Astrocyte (in vitro differentiated cells and primary cell): ENCODE data around the gene REXO1. TPM values are rescaled to one million over a fixed set of nuclear protein-coding genes. Genes with fewer than 3 reads are reported as not detected.

Experiments used
- DNase-seq: peaks from one replicate; pipeline ENCODE4 v3.0.0-alpha.2; 2010; ENCODE audit warnings: low read depth
- FAIRE-seq: peaks from 2 replicates; lab custom pipeline; 2011; peaks lifted over from hg19 to GRCh38; lab: Jason Lieb, UNC
- H2AFZ ChIP-seq: 2 replicates; pipeline ENCODE4 v1.6.0; 2012; ENCODE audit warnings: low read depth, low read length, inconsistent platforms
- H3K27ac ChIP-seq: 2 replicates; pipeline ENCODE4 v1.5.1; 2011; ENCODE audit warnings: low read depth, low read length, inconsistent platforms
- H3K27me3 ChIP-seq: 2 replicates; pipeline ENCODE4 v1.6.0; 2011; ENCODE audit warnings: low read length, inconsistent platforms; ENCODE audit not compliant: insufficient read depth
- H3K36me3 ChIP-seq: 2 replicates; pipeline ENCODE4 v1.5.1; 2011; ENCODE audit warnings: low read length, inconsistent platforms; ENCODE audit not compliant: insufficient read depth
- H3K4me1 ChIP-seq: 2 replicates; pipeline ENCODE4 v1.5.1; 2011; ENCODE audit warnings: low read length, inconsistent platforms; ENCODE audit not compliant: insufficient read depth
- H3K4me2 ChIP-seq: 2 replicates; pipeline ENCODE4 v1.6.0; 2012; ENCODE audit warnings: low read length, inconsistent platforms
- H3K4me3 ChIP-seq: 2 replicates; pipeline ENCODE4 v1.5.1; 2011; ENCODE audit warnings: low read depth, mild to moderate bottlenecking, low read length, inconsistent platforms; ENCODE audit not compliant: insufficient read depth
- H3K79me2 ChIP-seq: 2 replicates; pipeline ENCODE4 v1.6.0; 2012; ENCODE audit warnings: mild to moderate bottlenecking, low read length, inconsistent platforms; ENCODE audit not compliant: insufficient read depth
- H3K9ac ChIP-seq: 2 replicates; pipeline ENCODE4 v1.6.0; 2012; ENCODE audit warnings: mild to moderate bottlenecking, low read length, inconsistent platforms
- H3K9me3 ChIP-seq: 2 replicates; pipeline ENCODE4 v1.5.1; 2012; ENCODE audit warnings: low read depth, mild to moderate bottlenecking, low read length, inconsistent platforms; ENCODE audit not compliant: insufficient read depth
- H4K20me1 ChIP-seq: 2 replicates; pipeline ENCODE4 v1.6.0; 2012; ENCODE audit warnings: low read length, inconsistent platforms; ENCODE audit not compliant: insufficient read depth
- H3K27ac Mint-ChIP-seq: one replicate; pipeline ENCODE4 v1.8.0; 2021; ENCODE audit warnings: mild to moderate bottlenecking, mixed read lengths; ENCODE audit not compliant: unreplicated experiment
- H3K27me3 Mint-ChIP-seq: one replicate; pipeline ENCODE4 v1.8.0; 2021; ENCODE audit warnings: low read depth, mixed read lengths; ENCODE audit not compliant: unreplicated experiment
- H3K36me3 Mint-ChIP-seq: one replicate; pipeline ENCODE4 v1.8.0; 2021; ENCODE audit warnings: low read depth, mixed read lengths; ENCODE audit not compliant: unreplicated experiment
- H3K4me1 Mint-ChIP-seq: one replicate; pipeline ENCODE4 v1.8.0; 2021; ENCODE audit warnings: low read depth, mixed read lengths; ENCODE audit not compliant: unreplicated experiment
- H3K4me3 Mint-ChIP-seq: one replicate; pipeline ENCODE4 v1.8.0; 2021; ENCODE audit warnings: mild to moderate bottlenecking, moderate library complexity, mixed read lengths; ENCODE audit not compliant: unreplicated experiment
- H3K9me3 Mint-ChIP-seq: one replicate; pipeline ENCODE4 v1.8.0; 2021; ENCODE audit warnings: mild to moderate bottlenecking, mixed read lengths; ENCODE audit not compliant: unreplicated experiment
- EZH2 ChIP-seq: IDR thresholded peaks from 2 replicates; pipeline ENCODE4 v1.6.1; 2012; ENCODE audit warnings: mild to moderate bottlenecking, low read length, inconsistent platforms; ENCODE audit not compliant: insufficient read depth
- total RNA-seq: library from RNA; stranded (reverse); gene quantifications from 2 replicates; pipeline ENCODE4 v1.2.1, GENCODE V29; 2021
- TF ChIP-seq, protein P1 (sequence below): IDR thresholded peaks from 2 replicates; pipeline ENCODE4 v1.5.1; 2011; ENCODE audit warnings: low read depth, mild to moderate bottlenecking, inconsistent platforms, low read length, moderate library complexity; ENCODE audit not compliant: insufficient read depth

REXO1 gene
- total RNA-seq, 1 donor from 2014 or later: 35.5 TPM

DNA sequence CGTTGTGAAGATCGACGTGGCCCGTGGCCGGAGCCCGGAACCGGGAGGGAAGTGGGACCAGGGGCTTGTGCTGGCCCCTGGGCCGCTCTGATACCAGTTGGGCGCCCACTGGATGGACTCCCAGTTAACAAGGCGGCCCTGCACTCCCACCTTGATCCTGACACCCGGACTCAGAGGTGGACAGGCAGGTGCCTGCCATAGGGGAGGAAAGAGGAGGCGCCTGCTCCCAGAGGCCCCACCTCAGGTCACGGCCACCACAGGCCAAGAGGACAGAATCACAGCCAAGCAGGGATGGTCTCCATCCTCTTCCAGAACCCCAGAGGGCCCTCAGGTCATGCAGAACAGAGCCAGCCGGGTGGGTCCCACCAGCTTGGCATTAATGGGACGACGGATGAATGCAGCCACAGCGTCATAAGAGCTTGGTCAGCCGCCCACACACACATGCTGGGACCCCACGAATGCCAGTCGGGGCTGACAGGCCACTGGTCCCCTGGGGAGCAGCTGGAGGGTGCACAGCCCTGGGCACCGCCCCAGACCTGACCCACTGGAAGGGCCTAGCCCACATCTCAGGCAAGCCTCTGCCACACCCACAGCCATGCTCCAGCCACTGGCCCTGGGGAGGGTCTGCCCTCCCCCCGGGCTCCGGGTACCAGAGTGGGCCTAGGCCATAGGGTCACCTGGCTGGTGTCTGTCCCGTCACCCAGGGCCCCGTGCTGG, 24.7 kb upstream of the REXO1 start:
- H3K4me3 ChIP-seq: no peak overlapping the region
- peaks cover 30% of the 10 kb centered on the region for H4K20me1 ChIP-seq
- no peaks in the 10 kb centered on the region for H3K9me3 ChIP-seq
- no peaks in the 10 kb centered on the region for H3K36me3 Mint-ChIP-seq
- H3K4me3 Mint-ChIP-seq: no peak overlapping the region
- no peaks in the 10 kb centered on the region for H3K27me3 Mint-ChIP-seq
- H2AFZ ChIP-seq: no peak overlapping the region
- H3K4me1 Mint-ChIP-seq: peaks cover 7% of the 10 kb centered on the region
- no peak for FAIRE-seq
- TF ChIP-seq, protein P1, sequence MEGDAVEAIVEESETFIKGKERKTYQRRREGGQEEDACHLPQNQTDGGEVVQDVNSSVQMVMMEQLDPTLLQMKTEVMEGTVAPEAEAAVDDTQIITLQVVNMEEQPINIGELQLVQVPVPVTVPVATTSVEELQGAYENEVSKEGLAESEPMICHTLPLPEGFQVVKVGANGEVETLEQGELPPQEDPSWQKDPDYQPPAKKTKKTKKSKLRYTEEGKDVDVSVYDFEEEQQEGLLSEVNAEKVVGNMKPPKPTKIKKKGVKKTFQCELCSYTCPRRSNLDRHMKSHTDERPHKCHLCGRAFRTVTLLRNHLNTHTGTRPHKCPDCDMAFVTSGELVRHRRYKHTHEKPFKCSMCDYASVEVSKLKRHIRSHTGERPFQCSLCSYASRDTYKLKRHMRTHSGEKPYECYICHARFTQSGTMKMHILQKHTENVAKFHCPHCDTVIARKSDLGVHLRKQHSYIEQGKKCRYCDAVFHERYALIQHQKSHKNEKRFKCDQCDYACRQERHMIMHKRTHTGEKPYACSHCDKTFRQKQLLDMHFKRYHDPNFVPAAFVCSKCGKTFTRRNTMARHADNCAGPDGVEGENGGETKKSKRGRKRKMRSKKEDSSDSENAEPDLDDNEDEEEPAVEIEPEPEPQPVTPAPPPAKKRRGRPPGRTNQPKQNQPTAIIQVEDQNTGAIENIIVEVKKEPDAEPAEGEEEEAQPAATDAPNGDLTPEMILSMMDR: no peak
- no peak for TF ChIP-seq EZH2
- H3K36me3 ChIP-seq: no peaks in the 10 kb centered on the region
- peak overlapping the region; percentile 90 for H3K4me2 ChIP-seq
- peaks cover 25% of the 10 kb centered on the region for H3K4me1 ChIP-seq
- H3K27me3 ChIP-seq: no peaks in the 10 kb centered on the region
- peak overlapping the region; percentile 2 for H3K27ac ChIP-seq
- no peaks in the 10 kb centered on the region for H3K9me3 Mint-ChIP-seq
- peak overlapping the region; percentile 44 for H3K9ac ChIP-seq
- H3K27ac Mint-ChIP-seq: no peak overlapping the region
- no peak for DNase-seq
- peaks cover 61% of the 10 kb centered on the region for H3K79me2 ChIP-seq

GRCh38 chr19:1871630-1872029, 23.3 kb upstream of the REXO1 start:
- H3K4me1 ChIP-seq: peaks cover 24% of the 10 kb centered on the region
- H3K27me3 ChIP-seq: no peaks in the 10 kb centered on the region
- Mint-ChIP-seq H3K4me3 (no peak overlapping the region), H3K27me3 (no peaks in the 10 kb centered on the region), H3K27ac (no peak overlapping the region), H3K4me1 (peaks cover 7% of the 10 kb centered on the region), H3K9me3 (no peaks in the 10 kb centered on the region), H3K36me3 (no peaks in the 10 kb centered on the region)
- H3K79me2 ChIP-seq: peaks cover 61% of the 10 kb centered on the region
- TF ChIP-seq, protein P1: no peak
- TF ChIP-seq EZH2: no peak
- no peak overlapping the region for H3K27ac ChIP-seq
- H4K20me1 ChIP-seq: peaks cover 30% of the 10 kb centered on the region
- H3K36me3 ChIP-seq: no peaks in the 10 kb centered on the region
- H2AFZ ChIP-seq: no peak overlapping the region
- DNase-seq (no peak), FAIRE-seq (no peak)
- H3K9ac ChIP-seq: no peak overlapping the region
- no peak overlapping the region for H3K4me3 ChIP-seq
- no peak overlapping the region for H3K4me2 ChIP-seq
- no peaks in the 10 kb centered on the region for H3K9me3 ChIP-seq

DNA sequence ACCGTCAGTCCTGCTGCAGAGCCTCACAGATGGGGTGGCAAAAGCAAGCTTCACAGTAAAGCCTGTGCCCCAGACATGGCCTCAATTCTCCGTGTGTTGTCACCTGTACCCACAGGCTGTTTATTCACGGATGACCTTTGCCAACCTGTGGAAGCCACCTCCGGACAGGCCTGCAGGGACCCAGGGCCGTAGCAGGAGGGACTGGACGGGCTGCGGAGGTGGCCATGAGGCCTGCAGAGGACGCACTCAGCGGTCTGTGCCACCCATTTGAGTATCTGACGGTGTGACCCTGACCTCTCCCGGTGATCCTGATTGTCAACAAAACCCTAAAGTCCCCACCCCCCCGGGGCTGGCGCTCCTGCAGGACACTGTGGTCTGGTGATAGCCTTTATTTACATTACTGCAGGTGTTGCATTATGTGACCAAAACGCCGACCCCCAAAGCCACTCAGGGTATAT, 22.9 kb upstream of the REXO1 start:
- no peak overlapping the region for H3K4me3 Mint-ChIP-seq
- no peak overlapping the region for H3K9ac ChIP-seq
- FAIRE-seq: no peak

More for the DNA sequence above, 22.9 kb upstream of the REXO1 start:
- no peak overlapping the region for H3K27ac ChIP-seq
- Mint-ChIP-seq H3K27ac (no peak overlapping the region), H3K36me3 (no peaks in the 10 kb centered on the region), H3K9me3 (no peaks in the 10 kb centered on the region), H3K27me3 (no peaks in the 10 kb centered on the region), H3K4me1 (peaks cover 7% of the 10 kb centered on the region)
- H3K9me3 ChIP-seq: no peaks in the 10 kb centered on the region
- no peaks in the 10 kb centered on the region for H3K27me3 ChIP-seq
- peaks cover 30% of the 10 kb centered on the region for H4K20me1 ChIP-seq
- no peak overlapping the region for H3K4me3 ChIP-seq
- no peak for TF ChIP-seq EZH2
- TF ChIP-seq, protein P1: no peak
- DNase-seq: no peak
- H2AFZ ChIP-seq: no peak overlapping the region
- H3K36me3 ChIP-seq: no peaks in the 10 kb centered on the region
- peaks cover 19% of the 10 kb centered on the region for H3K4me1 ChIP-seq
- no peak overlapping the region for H3K4me2 ChIP-seq
- H3K79me2 ChIP-seq: peaks cover 58% of the 10 kb centered on the region
